Stomach smooth muscle (tissue), 2 donors: Measurements from ENCODE around the gene TP53BP2.
A peak's percentile ranks its signal among the peaks of the same experiment; 100 is the strongest.

Experiments
- H3K27ac ChIP-seq: one replicate; pipeline ENCODE4 v1.7.0; 2013; ENCODE audit warnings: mild to moderate bottlenecking, low read length, inconsistent platforms
- H3K27me3 ChIP-seq, 2 donors: one replicate each; pipeline ENCODE4 v1.7.0; 2013; ENCODE audit warnings: low read length in 2 of 2; ENCODE audit not compliant: insufficient read depth in 2 of 2, control insufficient read depth in 1 of 2
- H3K36me3 ChIP-seq, 2 donors: one replicate each; pipeline ENCODE4 v1.7.0; 2013; ENCODE audit warnings: low read length in 2 of 2; ENCODE audit not compliant: control insufficient read depth in 2 of 2, insufficient read depth in 2 of 2
- H3K4me1 ChIP-seq: one replicate; pipeline ENCODE4 v1.7.0; 2013; ENCODE audit warnings: low read length; ENCODE audit not compliant: control insufficient read depth, insufficient read depth
- H3K4me3 ChIP-seq, 2 donors: one replicate each; pipeline ENCODE4 v1.7.0; 2013; ENCODE audit warnings: low read length in 2 of 2
- H3K9ac ChIP-seq, 2 donors: one replicate each; pipeline ENCODE4 v1.7.0; 2013; ENCODE audit warnings: low read length in 2 of 2, mild to moderate bottlenecking in 1 of 2
- H3K9me3 ChIP-seq, 2 donors: one replicate each; pipeline ENCODE4 v1.7.0; 2013; ENCODE audit warnings: low read length in 2 of 2; ENCODE audit not compliant: control insufficient read depth in 2 of 2
- donor health status: healthy.
- donor health status: Pancreatic carcinoma.

Gene TP53BP2

GRCh38 chr1:223730479-223731132 is 115.1 kb downstream of the TP53BP2 start:
- no peaks in the 10 kb centered on the region for H3K9me3 ChIP-seq
- no peak overlapping the region for H3K4me3 ChIP-seq
- H3K4me1 ChIP-seq, result peaks cover 51% of the 10 kb centered on the region
- H3K27me3 ChIP-seq, result no peaks in the 10 kb centered on the region
- peak overlapping the region; percentile 6 to 36 for H3K9ac ChIP-seq
- H3K36me3 ChIP-seq, result peaks cover 0 to 4% of the 10 kb centered on the region in 2 donors
- H3K27ac ChIP-seq, result peak overlapping the region; percentile 53

- peaks cover 54% of the 10 kb centered on the region for H3K4me1 ChIP-seq
- H3K9ac ChIP-seq, result no peak overlapping the region
- no peaks in the 10 kb centered on the region for H3K27me3 ChIP-seq
- H3K36me3 ChIP-seq, result peaks cover 0 to 4% of the 10 kb centered on the region in 2 donors
- no peaks in the 10 kb centered on the region for H3K9me3 ChIP-seq
- H3K27ac ChIP-seq, result no peak overlapping the region
- no peak overlapping the region for H3K4me3 ChIP-seq
Observed at GRCh38 chr1:223729906-223730305, 115.8 kb downstream of the TP53BP2 start.
